Measurements from ENCODE around the gene PTAFR. TPM values are rescaled to one million over a fixed set of nuclear protein-coding genes. Genes with fewer than 3 reads are reported as not detected.

The PTAFR gene
- total RNA-seq, 120 experiments from 2014 or later = 0.76 to 9.2 (median 3.8) TPM

Other genes with a start within 250 kb of the PTAFR start
- gene SMPDL3B, start 241.7 kb downstream of the PTAFR start, total RNA-seq = 1 to 10 TPM in 57 of 120 experiments, under 1 TPM in 60, not detected in 3; 0.28 to 2.8 (median 0.98) TPM
- 10 to 100 TPM in 7 of 120 experiments, 1 to 10 TPM in 113; 2.3 to 13.1 (median 5.5) TPM for gene XKR8, start 216.7 kb downstream of the PTAFR start, total RNA-seq
- gene EYA3, start 88.1 kb downstream of the PTAFR start, total RNA-seq = 10 to 100 TPM; 16.8 to 32.3 (median 23.9) TPM
- gene DNAJC8, start 56.3 kb upstream of the PTAFR start, total RNA-seq = 10 to 100 TPM; 54.5 to 95.1 (median 72.1) TPM
- 100 to 1,000 TPM in 117 of 120 experiments, 10 to 100 TPM in 3; 83.1 to 262 (median 175) TPM for gene ATP5IF1, start 59.4 kb upstream of the PTAFR start, total RNA-seq
- gene SESN2, start 82.8 kb upstream of the PTAFR start, total RNA-seq = 10 to 100 TPM in 101 of 120 experiments, 1 to 10 TPM in 19; 6.5 to 26.1 (median 11.8) TPM
- 10 to 100 TPM in 55 of 120 experiments, 1 to 10 TPM in 65; 5.5 to 17.2 (median 9.8) TPM for gene MED18, start 152.3 kb upstream of the PTAFR start, total RNA-seq
- gene PHACTR4, start 193.1 kb upstream of the PTAFR start, total RNA-seq = 10 to 100 TPM; 15.7 to 44.9 (median 26.5) TPM

All from dorsolateral prefrontal cortex (tissue), 118 donors.